GM18868 (cell line): ENCODE data around the gene SMIM36.
"Not testable (repeated sequence)": the region's sequence is repeated elsewhere in the genome, so short reads cannot be mapped to it uniquely, and the experiment has no call there.

Experiments
- ATAC-seq: cut with Tn5 transposase; IDR thresholded peaks from one replicate; pipeline ENCODE4 v1.9.1; 2021; ENCODE audit warnings: mild to moderate bottlenecking, moderate library complexity; ENCODE audit not compliant: unreplicated experiment

SMIM36 gene

DNA sequence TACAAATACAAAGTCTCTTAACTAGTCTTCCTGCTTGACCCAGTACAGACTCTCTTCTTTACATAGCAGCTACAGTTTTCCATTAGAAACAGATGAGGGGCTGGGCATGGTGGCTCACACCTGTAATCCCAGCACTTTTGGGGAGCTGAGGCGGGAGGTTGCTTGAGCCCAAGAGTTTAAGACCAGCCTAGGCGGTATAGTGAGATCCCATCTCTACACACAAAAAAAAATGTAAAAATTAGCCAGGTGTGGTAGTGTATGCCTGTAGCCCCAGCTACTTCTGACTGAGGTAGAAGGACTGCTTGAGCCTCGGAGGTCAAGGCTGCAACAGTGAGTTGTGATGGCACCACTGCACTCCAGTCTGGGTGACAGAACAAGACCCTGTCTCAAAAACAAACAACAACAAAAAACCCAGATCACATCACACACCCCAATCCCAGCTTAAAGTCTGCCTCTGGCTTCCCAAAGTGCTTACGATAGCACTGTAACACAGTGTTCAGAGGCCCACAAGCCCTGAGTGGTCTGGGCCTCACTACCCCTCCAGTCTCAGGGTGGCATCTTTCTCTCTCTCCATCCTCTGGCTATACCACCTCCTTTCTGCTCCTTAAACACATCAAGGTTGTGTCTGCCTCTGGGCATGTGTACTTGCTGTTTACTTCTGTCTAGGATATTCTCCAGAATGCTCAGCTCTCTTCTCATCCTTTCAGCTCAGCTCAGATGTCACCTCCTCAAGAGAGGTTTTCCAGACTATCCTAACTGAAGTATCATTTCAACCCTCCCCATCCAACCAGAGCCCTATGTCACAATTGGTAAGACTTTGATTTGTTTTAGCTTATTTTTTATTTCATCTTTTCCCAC, 93.6 kb downstream of the SMIM36 start:
- no peak for ATAC-seq

GRCh38 chr17:55416470-55417052, 94.7 kb downstream of the SMIM36 start:
- ATAC-seq = no peak

DNA sequence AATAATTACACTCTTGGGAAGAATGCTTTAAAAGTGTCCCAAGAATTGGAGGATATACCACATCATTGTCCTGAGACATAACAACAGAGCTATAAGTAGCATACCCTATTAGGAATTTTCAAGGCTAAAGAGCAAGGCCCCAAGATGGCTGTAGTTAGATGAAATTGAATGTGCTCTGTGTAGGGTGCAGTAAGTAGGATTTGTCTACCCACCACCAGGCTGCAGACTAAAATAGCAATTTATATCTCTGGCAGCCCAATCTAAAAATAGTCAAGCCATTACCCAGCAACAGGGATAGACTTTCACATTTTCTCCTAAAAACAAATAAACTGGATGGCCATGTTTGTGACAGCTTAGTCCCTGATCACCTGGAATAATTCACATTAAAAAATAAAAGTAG, 95.3 kb downstream of the SMIM36 start:
- ATAC-seq = no peak

- ATAC-seq = no peak
These were observed 96.3 kb downstream of the SMIM36 start for GRCh38 chr17:55414983-55415382.

DNA sequence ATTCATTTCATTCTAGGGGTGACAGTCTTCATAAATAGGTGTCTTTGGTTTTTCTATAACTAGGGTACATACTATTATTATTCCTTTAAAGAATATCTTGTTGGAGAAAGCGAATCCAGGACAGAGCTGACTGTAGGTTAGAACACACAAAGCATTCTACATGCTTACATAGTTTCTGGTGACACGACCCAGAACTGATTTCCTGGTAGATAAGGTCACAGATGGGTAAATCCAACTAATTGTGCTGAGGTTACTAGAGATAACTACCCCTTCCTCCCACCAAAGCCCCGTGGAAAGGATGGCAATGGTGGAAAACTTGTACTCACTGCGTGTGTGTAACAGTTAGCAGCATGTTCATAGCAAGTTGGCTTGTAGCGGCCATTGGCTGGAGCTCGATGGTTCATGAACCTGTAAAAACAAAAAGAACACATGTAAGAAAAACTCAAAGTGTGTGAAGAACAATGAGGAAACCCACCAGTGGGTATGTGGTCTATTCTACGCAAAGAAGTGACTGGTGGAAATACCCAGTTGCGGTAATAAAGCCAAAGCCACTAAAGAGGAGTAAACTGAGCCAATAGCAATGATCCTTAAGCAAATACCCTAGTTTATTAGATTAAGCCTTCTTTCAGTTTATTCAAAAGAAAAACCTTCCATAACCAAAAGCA, 97.3 kb downstream of the SMIM36 start:
- ATAC-seq = no peak

- ATAC-seq = no peak
These were observed 99.8 kb downstream of the SMIM36 start for GRCh38 chr17:55411463-55411855.

DNA sequence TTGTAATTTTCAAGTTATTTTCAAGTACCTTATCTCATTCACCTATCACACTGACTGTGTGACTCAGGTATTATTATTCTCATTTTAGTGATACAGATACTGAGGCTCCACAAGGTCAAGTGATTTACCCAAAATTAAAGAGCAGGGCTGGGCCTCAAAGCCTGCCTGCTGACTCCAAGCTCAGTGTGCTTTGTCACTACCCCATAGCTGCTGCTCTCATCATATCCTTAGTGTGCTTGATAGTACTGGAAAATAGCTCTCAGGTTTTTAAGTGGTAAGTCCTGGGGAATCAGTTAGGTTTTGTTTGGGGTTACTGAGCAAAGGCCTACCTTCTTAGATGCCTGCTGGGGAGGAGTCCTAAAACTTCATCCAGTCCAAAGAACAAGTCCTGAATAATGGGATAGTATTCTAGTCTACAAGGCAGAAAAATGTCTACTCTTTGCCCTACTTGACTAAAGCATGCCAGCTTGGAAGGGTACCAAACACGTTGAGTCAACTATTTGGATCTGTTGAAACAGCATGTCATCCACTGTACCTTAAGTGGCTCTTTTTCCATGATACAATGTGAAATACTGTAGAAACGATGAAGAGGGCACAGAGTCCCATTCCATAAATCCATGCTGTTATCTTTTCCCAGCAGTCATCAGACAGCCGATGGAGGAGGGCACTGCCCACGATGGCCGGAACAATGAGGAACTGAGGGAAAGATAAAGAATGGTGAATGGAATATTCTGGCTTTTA, 100.4 kb downstream of the SMIM36 start:
- ATAC-seq = no peak

DNA sequence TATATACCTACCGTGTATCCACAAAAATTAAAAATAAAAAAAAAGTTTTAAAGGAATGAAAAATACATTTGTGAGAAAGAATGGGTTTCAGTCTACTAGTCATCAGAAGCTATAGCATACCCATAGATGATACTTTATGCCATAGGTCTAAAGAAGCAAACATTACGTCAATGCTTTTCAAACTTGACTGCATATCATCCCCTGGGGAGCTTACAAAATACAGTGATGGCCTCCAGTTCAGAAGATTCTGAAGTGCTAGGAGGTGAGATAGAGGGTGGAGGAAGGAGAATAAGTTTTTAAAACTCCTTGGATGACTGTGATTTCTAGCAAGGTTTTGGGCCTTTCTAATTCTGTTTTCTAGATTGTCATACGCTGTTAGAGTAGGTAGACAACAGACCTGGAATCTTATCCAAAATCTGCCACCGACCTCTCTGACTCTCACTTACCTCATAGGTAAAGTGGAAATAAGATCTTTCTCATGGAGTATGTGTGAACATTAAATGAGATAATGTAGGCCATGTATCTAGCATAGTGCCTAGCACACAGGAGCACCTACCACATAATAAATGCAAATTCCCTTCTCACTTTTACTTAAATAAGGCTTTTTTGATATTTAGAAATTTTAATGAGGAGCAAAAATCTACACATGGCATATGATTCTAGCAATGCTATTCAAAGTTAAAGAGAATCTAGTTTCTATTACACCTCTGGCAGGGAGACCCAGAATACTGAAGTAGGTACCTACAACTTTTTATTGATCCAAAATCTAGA, 102.0 kb downstream of the SMIM36 start:
- ATAC-seq = peak; percentile 61

DNA sequence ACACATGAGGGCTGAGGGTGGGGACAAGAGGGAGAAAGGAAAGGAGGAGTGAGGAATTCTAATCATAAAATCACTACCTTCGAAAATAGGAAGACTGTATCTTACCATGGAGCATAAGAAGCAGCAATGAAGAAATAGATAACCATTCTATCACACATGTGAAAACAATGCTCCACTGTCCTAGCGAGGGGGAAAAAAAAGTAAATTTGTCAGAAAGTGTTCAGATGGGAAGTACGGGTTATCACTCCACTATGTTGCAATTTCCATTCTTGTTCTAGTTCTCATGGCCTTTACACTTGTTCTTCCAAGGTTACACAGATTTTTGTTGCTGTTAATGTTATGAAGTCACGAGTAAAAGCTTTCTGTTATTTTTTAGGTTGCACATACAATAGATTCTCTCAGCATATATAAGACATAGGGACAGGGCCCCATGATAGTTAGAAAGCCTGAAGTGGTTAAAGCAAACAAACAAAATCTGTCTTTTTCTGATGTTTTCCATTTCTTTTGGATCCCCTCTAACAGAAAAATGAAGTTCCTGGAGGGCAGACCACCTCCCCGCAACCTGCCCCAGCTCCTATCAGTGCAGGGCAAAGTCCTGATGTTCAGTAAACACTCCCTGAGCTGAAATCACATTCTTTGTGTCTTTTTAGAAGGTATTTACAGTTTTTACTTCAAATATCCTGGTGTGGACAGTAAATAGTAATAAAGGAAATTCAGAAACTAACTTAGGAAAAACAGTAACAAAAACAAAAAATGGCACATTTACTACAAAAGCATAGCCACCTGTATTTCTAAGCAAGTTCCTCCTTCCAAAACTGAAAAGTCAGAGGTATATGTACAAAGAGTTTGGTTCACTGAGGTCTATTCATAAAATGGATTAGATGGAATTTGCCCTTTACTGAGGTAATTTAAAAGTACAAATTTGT, 103.3 kb downstream of the SMIM36 start:
- no peak for ATAC-seq

DNA sequence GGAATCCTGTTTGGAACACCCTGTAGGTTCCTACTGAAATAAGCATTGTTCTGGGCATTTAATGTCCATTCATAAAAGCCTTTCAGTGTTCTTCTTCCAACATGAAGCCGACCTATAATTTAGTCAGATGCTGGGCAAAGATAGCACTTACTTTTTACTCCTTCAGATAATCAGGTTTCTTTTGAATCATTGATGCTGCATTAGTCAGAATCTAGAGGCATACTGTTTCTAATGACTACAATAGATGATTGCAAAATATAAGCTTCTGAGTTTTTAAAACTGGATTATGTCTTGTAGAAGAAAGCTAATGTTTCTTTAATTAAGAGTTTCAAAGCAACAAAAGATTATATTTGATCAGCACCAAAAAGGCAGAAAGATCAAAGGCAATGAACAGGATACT, 105.7 kb downstream of the SMIM36 start:
- ATAC-seq = no peak

DNA sequence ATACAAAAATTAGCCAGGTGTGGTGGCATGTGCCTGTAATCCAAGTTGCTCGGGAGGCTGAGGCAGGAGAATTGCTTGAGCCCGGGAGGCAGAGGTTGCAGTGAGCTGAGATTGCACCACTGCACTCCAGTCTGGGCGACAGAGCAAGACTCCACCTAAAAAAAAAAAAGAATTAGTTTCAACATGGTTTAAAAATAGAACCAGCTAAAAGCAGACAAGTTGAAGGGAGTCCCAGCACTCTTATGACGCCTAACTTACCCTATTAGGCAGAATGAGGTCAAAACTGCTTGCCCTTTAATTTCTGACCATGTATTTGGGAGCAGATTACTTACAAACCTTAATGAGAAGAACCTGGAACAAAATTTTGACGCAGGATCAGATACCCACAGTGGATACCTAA, 107.1 kb downstream of the SMIM36 start:
- ATAC-seq = not testable (repeated sequence)

- ATAC-seq = no peak
These were observed 108.9 kb downstream of the SMIM36 start for GRCh38 chr17:55402374-55402773.
